ENCODE results near the gene ZG16. TPM values are rescaled to one million over a fixed set of nuclear protein-coding genes. Genes with fewer than 3 reads are reported as not detected.
A peak's percentile ranks its signal among the peaks of the same experiment; 100 is the strongest.

The ZG16 gene
- total and polyA plus RNA-seq, 9 of the 15 experiments (the other 6 are each of a cell fraction or from before 2014, with no cell fraction given), result 0.04 TPM; not detected in 8

- TF ChIP-seq ZNF511 (CRISPR knock-in tag; IDR thresholded peaks at IDR 0.05) (no peak), MCM2 (IDR thresholded peaks at IDR 0.05; ENCODE audit: low read depth) (no peak), MAZ (CRISPR knock-in tag; conservative IDR thresholded peaks at IDR 0.05 in 1 of 2, IDR thresholded peaks at IDR 0.05 in 1 of 2) (peak in 1 of 2 experiments; percentile 40; a peak in 2 of 4 replicates), RNF219 (CRISPR knock-in tag; IDR thresholded peaks at IDR 0.05) (no peak), JUN (IDR thresholded peaks at IDR 0.05; ENCODE audit: borderline replicate concordance, low read depth, low read length) (no peak), JUN (CRISPR knock-in tag; IDR thresholded peaks at IDR 0.05; ENCODE audit: borderline replicate concordance) (no peak), POLR2AphosphoS2 (IDR thresholded peaks at IDR 0.05; ENCODE audit: low read length) (peak; percentile 95), YY1 (IDR thresholded peaks at IDR 0.05; ENCODE audit: borderline replicate concordance in 1 of 3, control insufficient read depth in 1 of 3, extremely low read depth in 1 of 3, insufficient read depth in 3 of 3, insufficient read length in 1 of 3, insufficient replicate concordance in 2 of 3, low read depth in 1 of 3, low read length in 2 of 3) (peak in 2 of 3 experiments; percentile 54 to 72), THAP7 (CRISPR knock-in tag; IDR thresholded peaks at IDR 0.05) (peak; percentile 88), MEF2A (IDR thresholded peaks at IDR 0.05; ENCODE audit: control insufficient read depth, low read depth, low read length) (peak; percentile 38; the same call in 1 of the 2 replicates), SIN3A (IDR thresholded peaks at IDR 0.05; ENCODE audit: borderline replicate concordance in 2 of 2, control insufficient read depth in 1 of 2, low read depth in 2 of 2, low read length in 2 of 2) (peak; percentile 69 to 73; a peak in 1 of 4 replicates), ZEB2 (IDR thresholded peaks at IDR 0.05) (no peak), MITF (IDR thresholded peaks at IDR 0.05) (peak; percentile 41; the same call in 1 of the 2 replicates), NCOA2 (IDR thresholded peaks at IDR 0.05; ENCODE audit: partially characterized antibody in 2 of 2) (no peak), SAFB (IDR thresholded peaks at IDR 0.05; ENCODE audit: borderline replicate concordance, low read depth, low read length) (peak; percentile 79), ZNF431 (CRISPR knock-in tag; IDR thresholded peaks at IDR 0.05) (no peak), ZNF699 (CRISPR knock-in tag; IDR thresholded peaks at IDR 0.05; ENCODE audit: insufficient replicate concordance) (no peak), E2F8 (IDR thresholded peaks at IDR 0.05; ENCODE audit: low read depth, partially characterized antibody) (peak; percentile 57)
Measured at GRCh38 chr16:29811170-29811895, 33.3 kb downstream of the ZG16 start (continued).
